ENCODE data around the gene SMIM29.

The SMIM29 gene

DNA sequence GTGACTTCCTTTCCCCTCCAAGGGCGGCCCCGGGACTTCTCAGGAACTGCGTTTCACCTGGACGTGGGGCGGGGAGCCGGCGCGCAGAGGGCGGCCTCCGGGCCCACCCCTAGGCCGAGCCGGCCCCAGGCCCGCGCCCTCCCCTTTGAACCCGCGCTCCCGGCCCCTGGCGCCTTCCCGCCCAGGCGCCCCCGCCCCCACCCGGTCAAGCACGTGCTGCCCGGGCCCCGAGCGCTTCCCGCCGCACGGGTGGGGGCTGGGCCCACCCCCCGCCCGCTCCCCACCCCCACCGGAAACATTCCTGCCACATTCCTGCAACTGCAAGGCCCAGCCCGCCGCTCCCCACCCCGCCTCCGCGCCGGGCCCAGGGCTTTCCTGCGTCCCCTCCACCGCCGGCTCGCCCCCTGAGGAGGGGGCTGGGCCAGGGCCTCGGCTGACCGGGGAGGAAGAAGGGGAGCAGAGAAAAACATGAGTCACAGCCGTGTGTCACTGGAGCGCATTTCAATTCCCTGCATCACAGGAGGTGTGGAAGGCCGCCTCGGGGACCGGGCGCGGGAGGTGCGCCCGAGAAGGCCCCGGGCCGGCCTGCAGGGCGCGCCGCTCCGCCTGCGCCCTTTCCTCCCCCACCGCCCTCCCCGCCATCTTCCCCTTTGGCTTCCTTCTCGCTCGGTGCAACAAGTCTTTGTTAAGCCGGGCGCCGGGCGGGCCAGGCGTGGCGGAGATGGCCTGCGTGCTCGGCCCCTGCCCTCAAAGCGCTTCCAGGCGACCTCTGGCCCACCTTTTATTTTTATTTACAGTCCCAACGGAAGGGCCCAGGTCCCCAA is 13.3 kb downstream of the SMIM29 start:
- Histone ChIP-seq H3K9me3 (ENCODE audit: control insufficient read depth, insufficient read depth, low read length) (no peaks in the 10 kb centered on the region), H3K27me3 (ENCODE audit: control insufficient read depth, low read length) (no peaks in the 10 kb centered on the region), H3K79me2 (ENCODE audit: control insufficient read depth, low read length) (peaks cover 40% of the 10 kb centered on the region), H4K20me1 (ENCODE audit: control insufficient read depth, insufficient read depth, low read depth, low read length) (peaks cover 19% of the 10 kb centered on the region; the same call in 1 of the 2 replicates), H3K4me1 (ENCODE audit: control insufficient read depth, low read length) (peaks cover 40% of the 10 kb centered on the region), H3F3A (ENCODE audit: control insufficient read depth, insufficient read depth) (peaks cover 40% of the 10 kb centered on the region), H3K36me3 (ENCODE audit: control insufficient read depth, low read length) (peaks cover 33% of the 10 kb centered on the region), H3K27ac (ENCODE audit: low read depth, low read length) (peak overlapping the region; percentile 86), H3K9me2 (replicated peaks; ENCODE audit: control insufficient read depth, low read length) (no peaks in the 10 kb centered on the region), H3K4me2 (ENCODE audit: low read length) (peak overlapping the region; percentile 95), H3K4me3 (ENCODE audit: low read length) (peak overlapping the region; percentile 82)
- no peak for TF ChIP-seq EZH2phosphoT487 (IDR thresholded peaks at IDR 0.05; ENCODE audit: borderline replicate concordance, low read length)
- TF ChIP-seq, protein P1, sequence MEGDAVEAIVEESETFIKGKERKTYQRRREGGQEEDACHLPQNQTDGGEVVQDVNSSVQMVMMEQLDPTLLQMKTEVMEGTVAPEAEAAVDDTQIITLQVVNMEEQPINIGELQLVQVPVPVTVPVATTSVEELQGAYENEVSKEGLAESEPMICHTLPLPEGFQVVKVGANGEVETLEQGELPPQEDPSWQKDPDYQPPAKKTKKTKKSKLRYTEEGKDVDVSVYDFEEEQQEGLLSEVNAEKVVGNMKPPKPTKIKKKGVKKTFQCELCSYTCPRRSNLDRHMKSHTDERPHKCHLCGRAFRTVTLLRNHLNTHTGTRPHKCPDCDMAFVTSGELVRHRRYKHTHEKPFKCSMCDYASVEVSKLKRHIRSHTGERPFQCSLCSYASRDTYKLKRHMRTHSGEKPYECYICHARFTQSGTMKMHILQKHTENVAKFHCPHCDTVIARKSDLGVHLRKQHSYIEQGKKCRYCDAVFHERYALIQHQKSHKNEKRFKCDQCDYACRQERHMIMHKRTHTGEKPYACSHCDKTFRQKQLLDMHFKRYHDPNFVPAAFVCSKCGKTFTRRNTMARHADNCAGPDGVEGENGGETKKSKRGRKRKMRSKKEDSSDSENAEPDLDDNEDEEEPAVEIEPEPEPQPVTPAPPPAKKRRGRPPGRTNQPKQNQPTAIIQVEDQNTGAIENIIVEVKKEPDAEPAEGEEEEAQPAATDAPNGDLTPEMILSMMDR (IDR thresholded peaks at IDR 0.05; ENCODE audit: low read depth, low read length, poor library complexity, severe bottlenecking): no peak

DNA sequence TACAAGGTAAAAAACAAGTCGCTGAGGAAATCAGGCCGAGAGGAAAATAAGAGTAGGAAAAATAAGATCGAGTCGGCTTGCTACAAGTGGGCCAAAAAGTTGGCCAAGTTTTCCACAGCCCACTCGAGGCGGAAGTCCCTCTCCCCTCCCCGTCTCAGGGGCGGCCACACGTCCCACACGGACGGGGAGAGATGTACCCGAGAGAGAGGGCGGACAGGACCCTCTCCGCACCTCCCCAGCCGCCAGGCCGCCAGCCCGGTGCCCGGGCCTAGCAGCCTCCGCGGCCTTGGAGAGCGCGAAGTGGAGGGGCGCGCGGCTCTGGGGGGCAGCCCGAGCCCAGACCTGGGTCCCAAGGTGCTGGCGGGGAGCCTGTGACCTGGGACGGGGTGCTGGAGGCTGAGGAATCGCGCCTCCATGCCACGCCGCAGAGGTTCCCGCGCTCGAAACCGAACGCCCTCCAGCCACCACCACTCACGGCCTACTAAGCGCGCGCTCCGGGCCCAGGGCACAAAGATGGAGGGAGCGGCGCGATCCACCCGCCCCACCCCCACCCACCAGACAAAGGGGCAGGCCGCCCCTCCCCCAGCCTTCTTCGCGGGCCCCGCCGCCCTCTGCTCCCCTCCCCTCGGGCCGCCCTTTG is 14.0 kb downstream of the SMIM29 start:
- Histone ChIP-seq H3K27me3 (ENCODE audit: control insufficient read depth, low read length) (no peaks in the 10 kb centered on the region), H3K9me2 (replicated peaks; ENCODE audit: control insufficient read depth, low read length) (no peaks in the 10 kb centered on the region), H3K4me3 (ENCODE audit: low read length) (no peak overlapping the region), H3F3A (ENCODE audit: control insufficient read depth, insufficient read depth) (peaks cover 33% of the 10 kb centered on the region), H4K20me1 (ENCODE audit: control insufficient read depth, insufficient read depth, low read depth, low read length) (peaks cover 11% of the 10 kb centered on the region; the same call in 1 of the 2 replicates), H3K79me2 (ENCODE audit: control insufficient read depth, low read length) (peaks cover 32% of the 10 kb centered on the region), H3K4me2 (ENCODE audit: low read length) (peak overlapping the region; percentile 95), H3K9me3 (ENCODE audit: control insufficient read depth, insufficient read depth, low read length) (no peaks in the 10 kb centered on the region), H3K4me1 (ENCODE audit: control insufficient read depth, low read length) (peaks cover 33% of the 10 kb centered on the region), H3K27ac (ENCODE audit: low read depth, low read length) (no peak overlapping the region), H3K36me3 (ENCODE audit: control insufficient read depth, low read length) (peaks cover 26% of the 10 kb centered on the region)
- TF ChIP-seq, protein P1 (IDR thresholded peaks at IDR 0.05; ENCODE audit: low read depth, low read length, poor library complexity, severe bottlenecking): no peak
- TF ChIP-seq EZH2phosphoT487 (IDR thresholded peaks at IDR 0.05; ENCODE audit: borderline replicate concordance, low read length): no peak

DNA sequence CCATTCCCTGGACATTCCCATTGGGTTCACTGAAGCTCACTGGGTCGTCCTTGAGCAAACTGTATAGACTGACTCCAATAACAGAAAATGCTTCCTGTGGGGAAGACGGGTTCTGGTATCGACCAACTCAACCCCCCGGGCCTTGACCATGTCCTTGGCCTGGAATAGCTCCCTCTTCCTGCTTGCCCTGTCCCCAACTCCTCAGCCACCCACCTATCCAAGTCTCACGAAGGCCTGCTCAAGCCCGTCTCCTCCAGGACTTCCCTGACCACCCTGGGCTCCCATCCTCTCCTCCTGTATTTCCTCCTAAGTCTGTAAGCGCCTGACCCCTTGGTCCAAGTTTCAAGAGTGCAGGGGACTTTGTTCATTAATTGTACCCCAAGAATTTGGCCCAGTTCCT is 14.9 kb downstream of the SMIM29 start:
- Histone ChIP-seq H3F3A (ENCODE audit: control insufficient read depth, insufficient read depth) (peaks cover 24% of the 10 kb centered on the region), H3K4me3 (ENCODE audit: low read length) (no peak overlapping the region), H3K27ac (ENCODE audit: low read depth, low read length) (no peak overlapping the region), H3K9me2 (replicated peaks; ENCODE audit: control insufficient read depth, low read length) (no peaks in the 10 kb centered on the region), H3K27me3 (ENCODE audit: control insufficient read depth, low read length) (no peaks in the 10 kb centered on the region), H3K9me3 (ENCODE audit: control insufficient read depth, insufficient read depth, low read length) (no peaks in the 10 kb centered on the region), H3K36me3 (ENCODE audit: control insufficient read depth, low read length) (peaks cover 17% of the 10 kb centered on the region), H3K79me2 (ENCODE audit: control insufficient read depth, low read length) (peaks cover 23% of the 10 kb centered on the region), H3K4me2 (ENCODE audit: low read length) (no peak overlapping the region), H4K20me1 (ENCODE audit: control insufficient read depth, insufficient read depth, low read depth, low read length) (peaks cover 2% of the 10 kb centered on the region; the same call in 1 of the 2 replicates), H3K4me1 (ENCODE audit: control insufficient read depth, low read length) (peaks cover 27% of the 10 kb centered on the region)
- no peak for TF ChIP-seq EZH2phosphoT487 (IDR thresholded peaks at IDR 0.05; ENCODE audit: borderline replicate concordance, low read length)
- TF ChIP-seq, protein P1 (IDR thresholded peaks at IDR 0.05; ENCODE audit: low read depth, low read length, poor library complexity, severe bottlenecking): no peak

Data from DOHH2 (cell line).